ENCODE measurements around the gene ISM2.

DNA sequence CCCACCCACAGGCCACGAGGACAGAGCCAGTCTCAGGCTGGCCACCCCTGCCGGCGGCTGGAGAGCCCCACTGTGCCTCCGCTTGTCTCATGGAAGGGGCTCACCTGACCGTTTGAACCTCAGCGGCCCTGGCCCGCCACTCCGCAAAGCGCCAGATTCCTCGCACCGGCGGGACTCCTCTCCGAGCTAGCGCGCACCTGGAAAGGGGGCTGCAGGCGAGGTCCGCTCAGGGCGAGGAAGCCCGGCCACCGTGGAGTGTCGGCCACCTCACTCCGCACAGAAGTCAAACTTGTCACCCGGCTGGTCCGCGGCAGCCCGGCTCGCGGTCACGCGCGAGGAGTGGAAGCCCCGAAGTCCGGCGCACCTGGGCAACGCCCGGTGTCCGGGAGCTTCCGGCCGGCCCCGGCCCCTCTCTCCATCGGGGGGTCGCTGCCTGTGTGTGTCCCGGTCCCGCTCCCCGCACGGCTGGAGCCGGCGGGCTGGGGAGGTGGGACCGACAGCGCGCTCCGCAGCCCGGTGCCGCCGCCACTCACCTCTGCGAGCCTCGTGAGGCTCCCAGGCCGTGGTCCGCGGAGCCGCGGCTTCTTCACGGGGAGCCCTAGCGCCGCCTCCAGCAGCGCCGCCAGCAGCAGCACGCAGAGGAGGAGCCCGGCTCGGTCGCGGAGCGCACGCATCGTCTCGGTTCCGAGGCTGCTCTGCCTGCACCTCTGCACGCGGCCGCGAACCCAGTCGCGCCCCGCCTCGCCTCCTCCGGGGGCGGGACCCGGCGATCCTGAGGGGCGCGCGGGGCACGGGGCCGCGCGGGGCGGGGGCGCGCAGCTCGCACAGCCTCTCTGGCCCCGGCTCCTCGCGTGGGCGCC, at the start of gene ISM2:
- TF ChIP-seq, protein P1, sequence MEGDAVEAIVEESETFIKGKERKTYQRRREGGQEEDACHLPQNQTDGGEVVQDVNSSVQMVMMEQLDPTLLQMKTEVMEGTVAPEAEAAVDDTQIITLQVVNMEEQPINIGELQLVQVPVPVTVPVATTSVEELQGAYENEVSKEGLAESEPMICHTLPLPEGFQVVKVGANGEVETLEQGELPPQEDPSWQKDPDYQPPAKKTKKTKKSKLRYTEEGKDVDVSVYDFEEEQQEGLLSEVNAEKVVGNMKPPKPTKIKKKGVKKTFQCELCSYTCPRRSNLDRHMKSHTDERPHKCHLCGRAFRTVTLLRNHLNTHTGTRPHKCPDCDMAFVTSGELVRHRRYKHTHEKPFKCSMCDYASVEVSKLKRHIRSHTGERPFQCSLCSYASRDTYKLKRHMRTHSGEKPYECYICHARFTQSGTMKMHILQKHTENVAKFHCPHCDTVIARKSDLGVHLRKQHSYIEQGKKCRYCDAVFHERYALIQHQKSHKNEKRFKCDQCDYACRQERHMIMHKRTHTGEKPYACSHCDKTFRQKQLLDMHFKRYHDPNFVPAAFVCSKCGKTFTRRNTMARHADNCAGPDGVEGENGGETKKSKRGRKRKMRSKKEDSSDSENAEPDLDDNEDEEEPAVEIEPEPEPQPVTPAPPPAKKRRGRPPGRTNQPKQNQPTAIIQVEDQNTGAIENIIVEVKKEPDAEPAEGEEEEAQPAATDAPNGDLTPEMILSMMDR (IDR thresholded peaks at IDR 0.05), result no peak
- no peak for TF ChIP-seq ZFX (IDR thresholded peaks at IDR 0.05; ENCODE audit: borderline replicate concordance)

Measured in 22Rv1 (cell line).